GM13977 (cell line): ENCODE results near the gene ERC1.

Experiments
- DNase-seq: peaks from one replicate; pipeline ENCODE4 v3.0.0; 2012; ENCODE audit warnings: low spot score
- CTCF ChIP-seq: IDR thresholded peaks from 2 replicates; pipeline ENCODE4 v1.5.1; 2012; ENCODE audit warnings: mild to moderate bottlenecking, control low read depth; ENCODE audit not compliant: insufficient read depth; ENCODE audit errors: extremely low read depth, missing control alignments
- in situ Hi-C: fragments of 300-500 bp; cut with MboI; formaldehyde crosslinking; loops from one replicate; pipeline ENCODE4 v1.12.0; 2022; ENCODE audit warnings: low sequenced_read_pairs, low pct_unique_long_range_greater_than_20kb, mixed read lengths, inconsistent platforms; ENCODE audit not compliant: unreplicated experiment

ERC1 gene

GRCh38 chr12:990661-991349 lies at the start of gene ERC1:
TSS of gene ERC1 (plus strand) at chr12:991223. CDS start at chr12:1027904, 36,681 bp downstream.
- DNase-seq: peak; percentile 95
- in situ Hi-C loops: no loop called here
- no peak for TF ChIP-seq CTCF

- in situ Hi-C loops: loop anchor here (25.0 kb wide), 1 partner anchor 381 kb away; no protein-coding TSS in a partner anchor
- no peak for TF ChIP-seq CTCF
Observed at GRCh38 chr12:943051-943450, 48.0 kb upstream of the ERC1 start.

GRCh38 chr12:944211-944610 lies 46.8 kb upstream of the ERC1 start:
- in situ Hi-C loops: loop anchor here (25.0 kb wide), 1 partner anchor 382 kb away; no protein-coding TSS in a partner anchor
- no peak for DNase-seq
- TF ChIP-seq CTCF: no peak

More at GRCh38 chr12:943051-943450, 48.0 kb upstream of the ERC1 start:
- DNase-seq: no peak

- DNase-seq: no peak
- in situ Hi-C loops: loop anchor here (25.0 kb wide), 1 partner anchor 384 kb away; no protein-coding TSS in a partner anchor
Observed at GRCh38 chr12:946212-946611, 44.8 kb upstream of the ERC1 start.

GRCh38 chr12:946631-947030 lies 44.4 kb upstream of the ERC1 start:
- no peak for DNase-seq

More at GRCh38 chr12:946212-946611, 44.8 kb upstream of the ERC1 start:
- TF ChIP-seq CTCF: no peak

GRCh38 chr12:948238-948637 lies 42.8 kb upstream of the ERC1 start:
- no peak for DNase-seq
- TF ChIP-seq CTCF: no peak
- in situ Hi-C loops: loop anchor here (25.0 kb wide), 1 partner anchor 386 kb away; no protein-coding TSS in a partner anchor

More at GRCh38 chr12:946631-947030, 44.4 kb upstream of the ERC1 start:
- TF ChIP-seq CTCF: no peak
- in situ Hi-C loops: loop anchor here (25.0 kb wide), 1 partner anchor 384 kb away; no protein-coding TSS in a partner anchor
